RPMI7951 (cell line): ENCODE results near the gene MYMX. TPM values are rescaled to one million over a fixed set of nuclear protein-coding genes. Genes with fewer than 3 reads are reported as not detected.
A peak's percentile ranks its signal among the peaks of the same experiment; 100 is the strongest.

Experiments
- DNase-seq: peaks from one replicate; pipeline ENCODE4 v3.0.0-alpha.2; 2012; ENCODE audit warnings: low read depth
- total RNA-seq: library from RNA; depleted of rRNA; stranded (reverse); fragments of >200 nt; shearing (Covaris generic); gene quantifications from 2 replicates; pipeline ENCODE4 v1.2.3, GENCODE V29; 2014

Gene MYMX
- total RNA-seq, 1 experiment from 2014 or later, result not detected

DNA sequence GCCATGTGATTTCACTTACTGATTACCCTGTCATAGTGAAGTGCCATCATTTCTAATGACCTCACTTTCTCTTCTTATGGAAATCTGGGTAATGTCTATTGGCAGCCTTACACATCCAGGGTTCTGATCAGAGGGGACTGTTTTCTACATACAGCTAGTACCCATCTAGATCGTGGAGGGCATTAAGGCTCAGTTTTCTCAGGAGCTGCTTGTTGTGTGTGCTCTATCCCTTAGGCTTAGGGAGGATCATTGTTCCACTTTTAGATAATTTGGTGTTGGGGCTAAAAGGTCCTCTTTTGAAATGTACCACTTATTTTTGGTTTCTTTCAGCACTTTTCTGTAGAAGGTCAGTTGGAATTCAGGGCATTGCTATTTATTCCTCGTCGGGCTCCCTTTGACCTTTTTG is 34.0 kb downstream of the MYMX start:
- no peak for DNase-seq

- DNase-seq, result no peak
Measured at GRCh38 chr6:44251576-44252524, 35.1 kb downstream of the MYMX start.

GRCh38 chr6:44253307-44254101 is 36.8 kb downstream of the MYMX start:
- peak; percentile 43 for DNase-seq

DNA sequence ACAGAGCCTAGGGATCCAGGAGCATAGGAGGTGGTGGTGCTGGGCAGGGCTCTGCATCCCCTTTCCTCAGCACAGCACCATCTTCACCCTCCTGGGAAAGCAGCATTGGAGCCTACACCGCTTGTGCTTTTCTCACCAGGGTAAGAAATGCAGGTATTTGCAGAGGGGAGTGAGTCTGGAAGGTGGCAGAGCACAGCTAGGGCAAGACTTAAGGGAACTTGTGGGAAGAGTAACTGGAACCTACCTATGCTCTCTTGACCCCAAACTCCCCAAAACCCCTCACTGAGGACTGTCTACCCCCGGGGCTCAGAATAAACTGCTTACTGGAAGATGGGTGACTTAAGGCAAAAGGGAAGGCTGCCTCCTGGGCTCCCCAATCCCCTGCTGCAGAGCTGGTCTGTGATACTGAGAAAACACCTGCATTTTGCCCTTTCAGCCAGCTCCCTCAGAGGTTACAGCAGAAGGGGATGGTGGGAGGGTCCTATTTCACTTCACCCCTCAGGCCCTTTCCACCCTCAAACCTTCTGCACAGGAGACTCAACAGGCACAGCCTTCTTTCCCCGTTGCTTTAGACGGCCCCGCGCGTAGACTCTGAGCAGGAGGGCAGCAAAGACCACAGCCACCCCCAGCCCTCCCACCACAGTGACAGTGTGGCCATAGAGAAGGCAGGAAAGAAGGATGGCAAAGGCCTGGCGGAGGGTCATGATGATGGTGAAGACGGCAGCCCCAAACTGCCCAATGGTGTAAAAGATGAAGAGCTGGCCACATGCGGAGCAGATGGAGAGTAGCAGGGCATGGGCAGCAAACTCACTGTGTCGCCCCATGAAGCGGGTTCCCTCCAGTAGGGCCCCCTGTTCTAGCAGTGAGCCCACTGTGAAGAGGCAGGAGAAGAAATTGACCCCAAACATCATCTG is 37.7 kb downstream of the MYMX start:
- DNase-seq, result no peak

GRCh38 chr6:44255105-44255808 is 38.5 kb downstream of the MYMX start:
- DNase-seq, result peak; percentile 32

DNA sequence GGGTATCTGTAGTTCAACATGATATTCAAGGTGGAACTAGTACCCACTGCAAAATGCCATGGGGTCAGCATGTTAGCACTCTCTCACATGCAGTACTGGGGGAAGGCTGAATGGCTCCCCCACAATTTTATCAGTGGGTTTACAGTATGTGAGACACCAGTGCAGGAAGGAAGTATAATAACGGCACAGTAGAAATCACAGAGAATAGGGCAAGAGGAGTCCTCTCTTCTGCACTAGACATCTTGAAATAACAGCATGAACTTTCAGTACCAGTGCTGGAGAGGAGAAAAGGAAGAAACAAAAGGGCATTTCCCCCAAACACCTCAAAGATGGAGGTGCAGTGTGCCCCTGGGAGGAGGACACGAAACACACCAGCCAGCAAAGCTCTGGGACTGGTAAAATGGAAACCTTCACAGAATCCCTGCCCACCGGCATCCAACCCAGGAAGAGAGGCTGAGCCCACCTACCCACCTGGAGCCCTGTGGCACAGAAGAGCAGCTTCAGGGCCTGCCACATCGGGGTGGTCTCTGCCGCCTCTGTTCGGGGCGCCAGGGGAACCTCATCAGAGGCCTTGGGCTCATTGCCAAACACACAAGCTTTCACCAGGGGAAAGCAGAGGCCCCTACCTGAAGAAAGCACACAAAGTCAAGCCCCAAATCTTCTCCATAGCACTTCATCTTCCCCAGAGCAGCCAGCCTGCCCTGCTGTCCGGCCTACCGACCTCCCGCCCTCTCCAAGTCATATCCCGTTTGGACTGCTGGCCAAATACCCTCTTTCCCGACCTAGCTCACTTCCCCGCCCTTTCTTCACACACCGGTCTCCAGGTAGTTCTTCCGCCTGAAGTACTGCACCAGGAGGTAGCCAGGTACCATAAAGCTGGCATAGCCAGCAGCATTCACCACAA is 39.4 kb downstream of the MYMX start:
- DNase-seq, result no peak

DNA sequence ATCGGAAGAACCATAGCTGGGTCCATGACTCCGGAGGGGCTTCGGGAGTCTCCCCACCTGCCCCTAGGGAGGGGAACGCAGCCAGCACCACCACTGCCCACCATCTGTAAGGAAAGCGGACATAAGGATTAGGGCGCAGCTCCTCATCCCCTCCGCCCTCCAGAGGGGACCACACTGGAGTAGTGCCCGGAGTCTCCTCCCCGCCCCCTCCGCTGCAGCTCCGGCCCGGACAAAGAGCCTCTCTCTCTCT is 40.0 kb downstream of the MYMX start:
- DNase-seq, result no peak

DNA sequence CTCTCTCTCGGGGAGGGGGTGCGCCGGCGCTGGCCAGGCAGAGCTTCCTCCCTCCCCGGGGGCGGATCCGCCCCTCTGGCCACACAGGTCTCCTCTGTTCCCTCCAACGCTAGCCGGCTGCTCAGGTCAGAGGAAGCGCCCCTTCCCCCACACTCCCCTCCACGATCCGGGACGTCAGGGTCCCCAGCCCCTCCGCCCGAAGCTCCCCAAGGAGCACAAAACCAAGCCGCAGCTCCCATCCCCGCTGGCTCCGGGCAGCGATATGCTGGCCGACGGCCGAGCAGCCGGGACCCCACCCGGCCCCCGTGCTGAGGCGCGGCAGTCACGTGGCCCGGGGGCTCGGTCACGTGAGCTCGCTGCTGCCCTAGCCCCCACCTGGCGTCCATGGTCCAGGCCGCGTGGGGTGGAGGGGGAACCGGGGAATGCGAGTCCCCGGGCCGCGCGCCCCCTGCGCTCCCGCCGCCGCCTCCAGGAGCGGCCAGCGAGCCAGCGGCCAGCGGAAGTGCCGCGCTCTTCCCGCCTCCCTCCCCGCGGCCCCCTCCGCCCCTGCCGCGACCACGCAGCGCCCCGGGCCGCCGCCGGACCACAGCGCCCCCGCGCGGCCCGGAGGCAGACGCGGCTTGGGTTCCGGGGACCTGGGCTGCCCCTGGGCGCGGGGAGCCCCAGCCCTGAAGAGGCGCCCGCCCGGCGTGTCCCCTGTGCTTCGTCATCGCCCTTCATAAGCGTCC is 40.5 kb downstream of the MYMX start, which contains the start of gene SLC35B2:
SLC35B2 (minus strand) TSS at position 504 of the 728 bp plus-strand sequence; CDS start at position 386, 118 bp downstream.
- peak; percentile 78 for DNase-seq

DNA sequence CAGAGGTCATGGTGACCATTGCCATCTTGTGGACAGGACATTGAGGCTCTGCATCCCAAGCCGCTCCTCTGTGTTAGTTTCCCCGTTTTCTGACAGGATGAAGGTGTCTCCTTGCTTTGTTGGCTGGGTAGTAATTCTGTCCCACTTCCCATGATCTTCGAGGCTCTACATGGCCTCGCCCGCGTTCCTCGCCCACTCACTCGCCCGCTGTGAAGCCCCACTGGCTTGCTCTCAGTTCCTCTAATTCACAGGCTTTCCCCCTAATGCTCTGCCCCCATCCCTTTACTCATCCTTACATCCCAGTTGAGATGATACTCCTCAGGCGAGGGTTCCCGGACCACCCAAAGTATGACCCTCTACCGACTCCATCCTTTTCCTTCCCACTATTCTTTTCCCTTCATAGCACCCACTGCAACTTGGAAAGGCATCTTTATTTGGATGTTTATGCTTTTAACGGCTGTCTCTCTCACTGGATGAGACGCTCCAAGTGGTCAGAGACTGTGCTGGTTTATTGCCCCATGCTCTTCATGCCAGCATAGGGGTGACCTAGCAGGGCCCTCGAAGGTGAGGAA is 41.1 kb downstream of the MYMX start:
- no peak for DNase-seq

- DNase-seq, result no peak
Measured at GRCh38 chr6:44258325-44258863, 41.7 kb downstream of the MYMX start.

DNA sequence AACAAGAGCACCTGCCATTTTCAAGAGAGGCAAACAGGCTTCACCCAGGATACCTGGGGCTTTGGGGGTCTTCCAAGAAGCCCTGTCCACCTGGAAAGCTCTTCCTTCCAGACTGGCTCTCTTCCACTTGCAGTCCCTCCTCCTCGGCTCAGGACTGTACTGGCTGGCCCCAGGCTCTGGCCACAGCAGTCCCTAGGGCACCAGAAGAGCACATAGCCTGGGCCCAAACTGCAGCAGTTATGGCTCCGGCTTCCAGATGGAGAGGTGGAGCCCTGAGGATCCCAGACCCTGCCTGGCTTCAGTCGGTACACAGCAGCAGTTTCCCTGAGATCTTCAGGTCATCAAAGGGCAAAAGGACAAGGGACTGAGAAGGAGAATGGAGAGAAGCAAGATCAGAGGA is 42.2 kb downstream of the MYMX start:
- DNase-seq, result no peak

DNA sequence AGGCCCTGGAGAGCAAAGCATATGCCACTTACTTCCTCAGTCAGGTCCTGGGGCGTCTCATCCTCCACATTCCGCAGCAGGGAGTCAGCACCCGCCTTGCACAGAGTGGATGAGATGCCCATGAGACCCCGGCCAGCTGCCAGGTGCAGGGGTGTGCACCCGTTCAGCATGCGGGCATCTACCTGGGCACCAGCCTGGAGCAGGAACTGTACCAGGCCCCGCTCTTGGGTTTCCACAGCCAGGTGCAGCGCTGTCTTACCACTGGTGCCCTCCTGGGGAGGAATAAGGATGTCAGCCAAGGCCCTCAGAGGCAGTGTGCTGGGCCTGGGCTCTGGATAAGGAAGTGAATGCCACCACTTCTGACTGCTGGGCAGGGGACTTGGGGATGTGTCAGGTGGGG is 43.3 kb downstream of the MYMX start:
- no peak for DNase-seq

DNA sequence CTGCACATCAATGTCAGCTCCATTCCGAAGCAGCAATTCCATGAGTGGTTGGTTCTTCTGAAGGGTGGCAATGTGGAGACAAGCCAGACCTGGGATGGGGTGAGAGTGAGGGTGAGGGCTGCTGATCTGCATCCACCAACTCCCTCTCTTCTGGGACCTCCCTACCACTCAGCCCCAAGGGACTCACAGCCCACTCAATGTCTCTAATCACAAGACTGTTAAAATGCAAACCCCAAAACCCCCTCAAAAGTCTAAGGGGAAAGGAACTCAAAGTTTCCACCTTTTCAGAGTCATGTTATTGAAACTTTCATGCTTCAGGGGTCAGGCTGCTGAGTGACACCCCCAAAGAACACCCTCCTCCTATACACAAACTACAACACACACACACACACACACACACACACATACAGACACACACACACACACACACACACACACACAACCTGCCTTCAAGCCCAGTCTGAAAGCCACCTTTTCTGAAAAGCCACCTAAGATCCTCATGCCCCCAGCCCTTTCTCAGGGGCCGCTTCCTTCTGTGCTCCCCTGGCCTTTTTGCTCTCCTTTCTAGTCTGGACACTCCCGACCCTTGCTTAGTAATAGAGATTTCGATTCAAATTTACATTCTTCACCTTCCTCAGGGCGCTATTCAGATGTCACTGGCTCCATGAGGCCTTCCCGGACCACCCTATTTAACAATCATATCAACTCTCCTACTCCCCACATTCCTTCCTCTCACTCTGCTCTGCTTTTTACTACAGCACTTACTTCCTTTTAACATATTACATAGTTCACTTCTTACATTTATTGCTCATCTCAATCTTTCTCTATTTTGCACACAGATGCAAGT is 43.9 kb downstream of the MYMX start:
- no peak for DNase-seq

DNA sequence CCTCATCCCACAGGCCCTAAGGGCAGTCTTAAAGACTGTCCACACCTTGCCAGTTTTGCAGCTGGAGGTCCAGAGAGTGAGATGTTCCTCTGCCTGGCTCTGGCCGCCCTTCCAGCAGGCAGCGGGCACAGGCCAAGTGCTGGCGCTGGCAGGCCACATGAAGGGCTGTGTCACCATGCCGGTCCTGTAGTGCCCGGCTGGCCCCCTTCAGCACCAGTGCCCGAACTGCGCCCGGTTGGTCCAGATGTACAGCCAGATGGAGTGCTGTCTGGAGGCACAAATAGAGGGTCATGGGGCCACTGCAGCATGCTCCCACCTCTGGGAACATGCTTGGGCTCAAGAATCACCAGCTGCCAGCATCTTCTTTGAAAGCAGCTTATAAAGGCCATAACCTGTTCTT is 44.9 kb downstream of the MYMX start:
- DNase-seq, result no peak

DNA sequence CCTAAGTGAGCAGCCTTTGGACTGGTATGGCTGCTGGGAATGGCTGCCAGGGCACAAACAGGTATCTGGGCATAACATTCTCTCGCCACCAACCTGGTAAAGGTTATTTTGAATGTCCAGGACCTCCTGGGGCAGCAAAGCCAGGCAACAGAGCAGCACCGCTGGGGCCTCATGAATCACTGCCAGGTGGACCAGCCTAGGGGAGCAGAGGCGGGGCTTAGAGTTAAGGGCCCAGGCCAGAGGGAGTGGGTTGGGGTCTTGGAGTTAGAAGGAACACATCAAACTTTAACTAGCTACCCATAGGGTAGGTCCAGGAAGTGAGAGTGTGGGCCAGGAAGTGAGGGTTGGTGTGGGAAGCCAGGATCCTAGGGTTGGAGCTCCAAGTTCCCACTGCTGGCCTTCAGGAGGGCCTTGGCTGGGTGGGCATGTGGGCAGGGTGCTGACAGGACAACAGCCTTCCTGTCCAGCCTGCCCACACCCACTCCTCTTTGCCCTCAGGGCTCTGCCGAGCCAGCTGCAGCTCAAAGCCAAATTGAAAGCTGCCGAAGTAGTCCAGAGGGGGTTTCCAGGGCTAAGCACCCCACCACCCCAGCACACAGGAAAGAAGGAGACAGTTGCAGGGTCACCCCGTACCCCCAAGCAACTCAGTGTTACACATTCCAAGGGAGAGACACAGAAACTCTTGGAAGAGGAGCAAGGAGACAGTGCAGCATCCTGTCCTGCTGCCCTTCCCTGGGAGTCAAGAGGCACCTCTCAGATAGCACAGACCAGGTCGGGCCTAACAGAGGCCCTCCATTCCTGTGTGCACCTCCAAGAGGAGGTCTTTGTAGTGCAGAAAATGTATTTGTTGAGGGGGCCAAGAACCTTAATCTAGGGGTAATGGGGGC is 46.0 kb downstream of the MYMX start:
- peak; percentile 23 for DNase-seq

DNA sequence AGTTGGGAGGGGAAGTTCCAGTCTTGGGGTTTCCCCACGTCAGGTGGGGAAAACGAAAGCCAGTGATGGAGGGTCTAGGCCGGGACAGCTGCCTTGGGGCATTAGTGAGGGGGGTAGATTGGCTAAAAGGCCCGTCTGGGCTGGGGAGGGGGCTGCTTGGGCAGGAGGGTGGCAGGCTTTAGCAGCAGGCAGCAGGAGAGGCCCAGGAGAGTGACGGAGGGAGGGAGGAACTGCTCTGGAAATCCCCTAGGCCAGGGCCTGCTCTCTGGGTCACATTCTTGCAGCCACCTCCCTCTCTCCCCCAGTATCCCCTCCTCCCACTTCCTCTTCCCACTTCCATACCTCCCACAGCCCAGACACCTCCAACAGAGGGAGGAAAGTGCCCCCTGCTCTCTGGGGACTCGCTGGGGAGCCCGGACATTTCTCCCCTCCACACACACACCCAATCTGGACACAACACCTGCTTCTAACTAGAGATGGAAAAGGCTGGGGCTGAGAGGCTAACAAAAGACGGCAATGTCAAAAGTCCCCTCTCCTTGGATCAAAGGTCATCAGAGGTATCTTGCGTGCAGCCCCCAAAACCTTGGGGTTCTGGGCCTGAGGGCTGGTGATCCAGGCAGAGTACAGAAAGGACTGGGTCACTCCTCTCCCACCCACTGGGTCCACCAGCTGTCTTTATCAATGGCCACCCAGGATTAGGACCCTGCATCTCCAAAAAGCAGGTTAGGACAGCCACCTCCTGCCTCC is 46.8 kb downstream of the MYMX start:
- DNase-seq, result peak; percentile 61
